ENCODE measurements around the gene ZNF652. TPM values are rescaled to one million over a fixed set of nuclear protein-coding genes. Genes with fewer than 3 reads are reported as not detected.
"Not testable (repeated sequence)": the region's sequence is repeated elsewhere in the genome, so short reads cannot be mapped to it uniquely, and the experiment has no call there.

The ZNF652 gene
- 35.5 and 37.4 TPM in 2 replicates for total RNA-seq

- intact Hi-C loops (cut with micrococcal nuclease), result loop anchor here (1.0 to 2.0 kb wide), 9 partner anchors 20 to 377 kb away; partner anchors contain the start of genes PHB1 and SPOP
Measured at GRCh38 chr17:49361902-49362722, at the start of gene ZNF652. TSS of gene ZNF652 (minus strand) at chr17:49362250. CDS start at chr17:49317725, 44,525 bp downstream.

GRCh38 chr17:49409066-49409465 lies 47.0 kb upstream of the ZNF652 start:
- intact Hi-C loops (cut with micrococcal nuclease), result loop anchor here (10.0 kb wide), 1 partner anchor 586 kb away; the partner anchor contains the start of gene DLX3

DNA sequence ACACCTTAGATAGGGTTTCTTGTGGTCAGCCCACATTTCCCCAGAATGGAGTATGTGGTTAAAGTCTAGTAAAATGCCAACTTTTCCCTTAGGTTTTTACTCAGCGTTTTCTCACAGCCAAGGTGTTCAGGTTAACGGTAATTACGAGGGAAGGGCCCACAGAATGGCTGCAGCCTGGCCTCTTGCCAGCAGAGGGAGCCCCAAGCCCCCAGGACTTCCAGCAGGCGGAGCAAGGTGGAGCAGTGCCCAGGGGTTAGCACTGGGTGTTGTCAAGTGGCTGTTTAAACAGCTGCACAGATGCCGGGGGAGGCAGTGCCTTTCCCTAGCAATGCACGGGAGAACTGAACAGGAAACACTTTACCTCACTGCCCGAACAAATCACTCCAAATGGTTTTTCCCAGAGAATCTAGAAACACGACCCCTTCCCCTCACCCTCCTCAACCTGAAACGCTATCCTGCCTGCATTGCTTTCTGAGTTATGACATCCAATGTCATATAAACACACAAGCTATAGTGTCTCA lies 46.0 kb upstream of the ZNF652 start:
- intact Hi-C loops (cut with micrococcal nuclease), result loop anchor here (1.0 to 10.0 kb wide), 2 partner anchors 148 to 587 kb away; partner anchors contain the start of gene DLX3

GRCh38 chr17:49407086-49407485 lies 45.0 kb upstream of the ZNF652 start:
- intact Hi-C loops (cut with micrococcal nuclease), result loop anchor here (10.0 kb wide), 1 partner anchor 588 kb away; the partner anchor contains the start of gene DLX3

- intact Hi-C loops (cut with micrococcal nuclease), result loop anchor here (10.0 kb wide), 1 partner anchor 588 kb away; the partner anchor contains the start of gene DLX3
Measured at GRCh38 chr17:49406421-49407061, 44.5 kb upstream of the ZNF652 start.

DNA sequence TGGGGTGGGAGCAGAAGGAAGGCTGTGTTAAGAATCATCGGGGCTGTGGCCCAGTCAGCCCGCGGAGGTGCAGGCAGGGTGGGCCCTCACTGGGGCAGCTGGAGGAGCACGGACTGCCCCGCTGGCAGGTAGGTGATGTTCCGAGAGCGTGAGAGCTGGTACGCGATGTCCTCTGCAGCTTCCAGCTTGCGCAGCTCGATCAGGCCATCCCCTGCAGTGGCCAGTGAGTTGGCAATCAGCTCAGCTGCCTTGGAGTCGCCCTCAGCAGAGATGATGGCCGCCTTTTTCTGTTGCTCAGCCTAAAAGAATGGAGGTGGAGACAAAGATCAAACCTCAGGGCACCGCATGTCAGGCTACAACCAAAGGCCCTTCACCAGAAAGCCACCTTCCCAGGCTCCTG lies 42.9 kb upstream of the ZNF652 start:
- intact Hi-C loops (cut with micrococcal nuclease), result loop anchor here (10.0 kb wide), 1 partner anchor 590 kb away; the partner anchor contains the start of gene DLX3

GRCh38 chr17:49404361-49404760 lies 42.3 kb upstream of the ZNF652 start:
- intact Hi-C loops (cut with micrococcal nuclease), result loop anchor here (10.0 kb wide), 1 partner anchor 590 kb away; the partner anchor contains the start of gene DLX3

DNA sequence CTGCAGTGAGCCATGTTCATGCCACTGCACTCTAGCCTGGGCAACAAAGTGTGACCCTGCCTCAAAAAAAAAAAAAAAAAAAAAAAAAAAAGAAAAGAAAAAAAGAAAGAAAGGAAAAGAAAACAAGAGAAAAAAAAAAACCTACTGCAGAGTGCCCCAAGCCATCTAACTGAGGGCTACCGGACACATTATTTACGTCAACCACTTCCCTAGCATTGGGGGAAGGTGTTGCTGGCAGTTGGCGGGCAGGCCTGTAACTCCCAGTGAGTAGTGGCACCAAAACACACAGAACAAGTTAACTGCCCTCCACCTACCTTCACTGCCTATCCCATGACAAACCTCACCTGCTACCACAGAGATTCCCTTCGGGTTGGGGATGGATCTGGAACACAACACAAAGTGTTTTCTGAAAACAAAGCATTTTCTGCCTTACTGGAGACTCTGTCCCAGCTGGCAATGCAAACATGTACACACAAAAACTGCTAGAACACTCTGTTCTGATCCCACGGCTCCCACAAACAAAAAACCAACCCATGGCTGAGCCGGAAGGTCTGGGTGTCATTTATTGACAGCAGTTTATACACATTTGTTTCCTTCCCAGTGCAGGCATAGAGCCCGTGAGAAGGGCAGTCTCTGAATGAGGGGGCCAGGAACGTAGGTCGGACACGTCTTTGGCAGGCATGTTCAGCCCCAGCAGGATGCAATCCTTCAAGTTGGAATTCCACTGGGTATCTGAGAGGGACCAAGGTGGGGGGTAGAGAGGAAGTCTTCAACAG lies 41.7 kb upstream of the ZNF652 start:
- intact Hi-C loops (cut with micrococcal nuclease), result loop anchor here (10.0 kb wide), 1 partner anchor 591 kb away; the partner anchor contains the start of gene DLX3

GRCh38 chr17:49402706-49403105 lies 40.7 kb upstream of the ZNF652 start:
- intact Hi-C loops (cut with micrococcal nuclease), result loop anchor here (10.0 kb wide), 1 partner anchor 592 kb away; the partner anchor contains the start of gene DLX3

- intact Hi-C loops (cut with micrococcal nuclease), result loop anchor here (10.0 kb wide), 1 partner anchor 593 kb away; the partner anchor contains the start of gene DLX3
Measured at GRCh38 chr17:49401971-49402611, 40.0 kb upstream of the ZNF652 start.

DNA sequence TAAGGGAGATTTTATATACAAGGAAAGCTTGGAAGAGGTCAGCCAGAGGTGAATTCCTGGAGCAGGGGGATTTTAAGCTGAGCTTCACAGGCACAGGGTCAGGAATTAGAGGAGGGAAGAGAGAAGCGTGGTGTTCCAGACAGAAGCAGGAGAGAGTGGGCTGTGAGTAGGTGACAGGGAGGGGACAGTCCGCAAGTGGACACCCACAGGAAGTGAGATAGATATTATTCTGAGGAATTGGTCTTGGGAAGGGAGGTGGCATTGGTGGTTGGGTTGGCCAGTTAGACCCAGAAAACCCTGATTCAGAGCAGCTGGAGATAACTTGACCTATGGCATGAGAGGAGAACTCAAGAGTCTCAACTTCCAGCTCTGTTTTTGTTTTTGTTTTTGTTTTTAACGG lies 37.9 kb upstream of the ZNF652 start:
- intact Hi-C loops (cut with micrococcal nuclease), result loop anchor here (10.0 kb wide), 1 partner anchor 595 kb away; the partner anchor contains the start of gene DLX3

GRCh38 chr17:49397586-49397985 lies 35.5 kb upstream of the ZNF652 start:
- intact Hi-C loops (cut with micrococcal nuclease), result no loop called here

- intact Hi-C loops (cut with micrococcal nuclease), result loop anchor here (2.0 kb wide), 2 partner anchors 163 to 213 kb away; partner anchors contain the start of gene PHOSPHO1
Measured at GRCh38 chr17:49393491-49394255, 31.6 kb upstream of the ZNF652 start.

GRCh38 chr17:49390548-49391324 lies 28.7 kb upstream of the ZNF652 start:
- intact Hi-C loops (cut with micrococcal nuclease), result no loop called here

DNA sequence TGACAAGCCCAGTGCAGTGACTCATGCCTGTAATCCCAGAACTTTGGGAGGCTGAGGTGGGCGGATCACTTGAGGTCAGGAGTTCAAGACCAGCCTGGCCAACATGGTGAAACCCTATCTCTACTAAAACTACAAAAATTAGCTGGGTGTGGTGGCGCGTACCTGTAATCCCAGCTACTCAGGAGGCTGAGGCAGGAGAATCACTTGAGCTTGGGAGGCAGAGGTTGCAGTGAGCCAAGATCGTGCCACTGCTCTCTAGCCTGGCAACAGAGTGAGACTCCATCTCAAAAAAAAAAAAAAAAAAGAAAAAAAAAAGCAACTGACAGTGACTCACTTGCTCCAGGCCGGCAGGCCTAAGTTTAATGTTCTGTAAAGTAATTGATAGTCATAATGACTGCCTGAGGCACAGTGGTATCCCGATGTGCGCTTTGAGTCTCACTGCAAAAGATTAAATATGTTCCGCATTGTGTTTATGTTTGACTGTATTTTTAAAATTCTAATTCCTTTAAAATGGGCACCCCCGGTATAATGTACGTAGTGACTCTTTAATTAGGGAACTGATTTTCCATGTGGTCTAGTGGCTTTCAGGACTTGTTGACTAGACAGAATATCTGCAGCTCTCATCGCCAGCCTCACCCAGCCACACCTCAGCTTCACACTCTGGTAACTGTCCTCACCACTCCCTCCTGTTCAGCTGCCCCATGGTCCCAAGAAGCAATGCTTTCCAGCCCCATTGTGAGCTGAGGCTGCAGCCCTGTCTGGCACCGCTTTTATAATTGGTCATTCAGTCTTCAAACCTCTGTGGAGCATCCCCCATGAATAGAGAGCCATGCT lies 27.7 kb upstream of the ZNF652 start:
- intact Hi-C loops (cut with micrococcal nuclease), result not testable (repeated sequence)

DNA sequence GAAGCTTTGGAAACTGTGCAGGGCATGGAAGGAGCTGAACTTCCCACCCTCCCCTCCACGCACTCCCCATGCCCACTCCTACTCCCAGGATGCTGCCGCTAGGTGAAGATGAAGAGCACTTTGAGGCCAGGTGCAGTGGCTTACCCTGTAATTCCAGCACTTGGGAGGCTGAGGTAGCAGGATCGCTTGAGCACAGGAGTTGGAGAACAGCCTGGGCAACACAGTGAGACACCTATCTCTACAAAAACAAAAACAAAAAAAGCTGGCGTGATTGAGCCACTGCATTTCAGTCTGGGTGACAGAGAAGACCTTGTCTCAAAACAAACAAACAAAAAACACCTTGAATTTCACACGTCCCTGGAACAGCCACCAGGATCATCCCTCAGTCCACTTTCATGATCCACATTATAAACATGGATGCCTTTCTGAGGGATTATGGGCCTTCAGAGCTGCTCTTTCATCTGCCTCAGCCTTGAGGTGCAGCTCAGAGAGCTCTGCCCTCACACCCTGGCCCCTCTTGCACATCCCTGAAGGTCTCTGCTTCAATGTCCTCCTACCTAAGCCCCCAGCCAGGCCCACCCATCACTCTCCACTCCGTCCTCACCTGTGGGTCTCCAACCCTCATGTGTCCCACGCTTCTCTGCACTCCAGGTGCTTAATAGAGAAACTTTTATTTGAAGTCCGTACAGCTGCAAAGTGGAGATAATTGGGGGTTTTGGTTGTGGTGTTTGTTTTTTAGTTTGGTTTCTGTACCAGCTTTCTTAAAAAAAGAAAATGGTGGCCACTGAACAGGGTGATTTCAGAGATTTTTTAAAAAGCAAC lies 26.9 kb upstream of the ZNF652 start:
- intact Hi-C loops (cut with micrococcal nuclease), result loop anchor here (1.0 kb wide), 3 partner anchors 21 to 47 kb away; no protein-coding TSS in a partner anchor

DNA sequence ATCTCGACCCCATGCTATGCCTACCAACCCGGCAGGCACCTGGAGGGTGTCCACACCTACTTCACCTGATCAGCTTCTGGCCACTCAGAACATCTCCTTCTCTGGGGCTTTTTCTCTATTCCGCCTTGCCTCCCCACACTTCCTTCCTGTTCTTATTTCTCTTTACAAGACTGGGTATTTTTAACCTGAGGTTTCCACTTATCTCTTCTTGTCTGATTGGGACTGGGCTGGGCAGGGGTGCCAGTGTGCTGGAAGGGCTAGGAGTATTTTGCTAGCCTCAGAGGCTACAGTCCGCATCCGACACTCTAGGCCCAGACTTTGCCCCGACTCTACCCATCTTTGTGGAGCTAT lies 26.2 kb upstream of the ZNF652 start:
- intact Hi-C loops (cut with micrococcal nuclease), result loop anchor here (1.0 kb wide), 3 partner anchors 20 to 46 kb away; no protein-coding TSS in a partner anchor

Measured in T-helper 1 cell treated with Interleukin-12 subunit alpha and Interleukin-12 subunit beta and Interleukin-4 antibody, amounts not matched to agents 30 ng/mL and 1 ng/mL, for 36 hours (primary cell).